HCT116 (cell line): ENCODE measurements around the gene SYNE1. TPM values are rescaled to one million over a fixed set of nuclear protein-coding genes. Genes with fewer than 3 reads are reported as not detected.

Source experiments
- ATAC-seq: fragments of 200-7000 bp; cut with Tn5 transposase; 2 replicates; pipeline ENCODE4 v1.9.1; 2020; ENCODE audit warnings: mild to moderate bottlenecking, moderate library complexity
- BruUV-seq: library from RNA; stranded (reverse); fragments of 400-500 nt; replicated peaks from 2 replicates; lab custom pipeline; 2021; lab: Mats Ljungman, UMichigan
- CTCF ChIA-PET: fragments of 300-600 bp; sonication (Branson Sonifier 250); formaldehyde crosslinking; loops from one replicate; lab custom pipeline; 2021; ENCODE audit warnings: antibody characterized with exemption; lab: Charles Lee
- POLR2A ChIA-PET: fragments of 300-600, 350-600 bp; sonication (Branson Sonifier 250); formaldehyde crosslinking; loops from one replicate; lab custom pipeline; 2021; ENCODE audit warnings: antibody characterized with exemption; lab: Charles Lee
- RAD21 ChIA-PET, 2 experiments: fragments of 300-600 bp; sonication (Branson Sonifier 250); formaldehyde crosslinking; loops; one replicate each; lab custom pipeline; 2023; ENCODE audit warnings: low total read pairs in 2 of 2; ENCODE audit not compliant: uncharacterized antibody in 2 of 2, unreplicated experiment in 2 of 2, low non-redundant PET in 1 of 2; lab: Charles Lee
- DNase-seq: peaks from one replicate; pipeline ENCODE4 v3.0.0-alpha.2; 2010; ENCODE audit warnings: low read depth, low spot score
- H2AFZ ChIP-seq: fragments of 200-600 bp; shearing (Covaris generic), sonication (generic); 2 replicates; pipeline ENCODE4 v1.6.1; 2017; ENCODE audit warnings: low read depth, mixed run types, mixed read lengths, antibody characterized with exemption, low read length; ENCODE audit not compliant: poor library complexity, severe bottlenecking
- H3K27ac ChIP-seq: 2 replicates; pipeline ENCODE4 v1.5.1; 2012; ENCODE audit warnings: low read depth, low read length
- H3K27me3 ChIP-seq: fragments of 200-600 bp; sonication (generic); 2 replicates; pipeline ENCODE4 v1.6.1; 2016; ENCODE audit warnings: mixed run types, low read length, mixed read lengths; ENCODE audit not compliant: insufficient read depth
- H3K36me3 ChIP-seq, 2 experiments: fragments of 200-500 bp in 1 of 2; fragments of 200-600 bp in 1 of 2; sonication (Bioruptor generic) in 1 of 2; sonication (generic) in 1 of 2; 2 replicates each; pipeline versions ENCODE4 v1.5.1 to v1.6.1; 2014 to 2016; ENCODE audit warnings: low read length in 2 of 2, inconsistent platforms in 1 of 2, mixed read lengths in 1 of 2, mixed run types in 1 of 2; ENCODE audit not compliant: insufficient read depth in 2 of 2, control insufficient read depth in 1 of 2
- H3K4me1 ChIP-seq, 2 experiments: fragments of 200-600 bp in 1 of 2; sonication (generic) in 1 of 2; 2 replicates each; pipeline versions ENCODE4 v1.5.1 to v1.6.1; 2012 to 2017; ENCODE audit warnings: low read length in 2 of 2, inconsistent platforms in 1 of 2, mild to moderate bottlenecking in 1 of 2, mixed read lengths in 1 of 2, mixed run types in 1 of 2, moderate library complexity in 1 of 2; ENCODE audit not compliant: insufficient read depth in 2 of 2, control insufficient read depth in 1 of 2
- H3K4me2 ChIP-seq: fragments of 200-600 bp; sonication (generic); 2 replicates; pipeline ENCODE4 v1.6.1; 2017; ENCODE audit warnings: mixed run types, low read length, mixed read lengths
- H3K4me3 ChIP-seq, 2 experiments: fragments of 200-600 bp in 1 of 2; sonication (generic) in 1 of 2; replicated peaks in 1 of 2; 2 replicates each; pipeline ENCODE4 v1.5.1; 2011 to 2016; ENCODE audit warnings: low read length in 2 of 2, control low read depth in 1 of 2, low read depth in 1 of 2, mild to moderate bottlenecking in 1 of 2, mixed read lengths in 1 of 2, mixed run types in 1 of 2
- H3K79me2 ChIP-seq: fragments of 200-600 bp; sonication (generic); 2 replicates; pipeline ENCODE4 v1.6.1; 2017; ENCODE audit warnings: mild to moderate bottlenecking, mixed run types, low read length, moderate library complexity, mixed read lengths; ENCODE audit not compliant: insufficient read depth
- H3K9ac ChIP-seq: fragments of 200-600 bp; sonication (generic); 2 replicates; pipeline ENCODE4 v1.6.1; 2016; ENCODE audit warnings: low read length, mixed read lengths
- H3K9me2 ChIP-seq: fragments of 200-600 bp; sonication (generic), shearing (Covaris generic); 2 replicates; pipeline ENCODE4 v1.6.1; 2017; ENCODE audit warnings: mixed run types, mild to moderate bottlenecking, moderate library complexity; ENCODE audit not compliant: insufficient read depth
- H3K9me3 ChIP-seq, 2 experiments: fragments of 200-500 bp in 1 of 2; fragments of 200-600 bp in 1 of 2; sonication (Bioruptor generic) in 1 of 2; sonication (generic) in 1 of 2; 2 replicates each; pipeline ENCODE4 v1.6.1; 2014 to 2017; ENCODE audit warnings: low read length in 2 of 2, mixed read lengths in 2 of 2, inconsistent platforms in 1 of 2, low read depth in 1 of 2, mild to moderate bottlenecking in 1 of 2, mixed run types in 1 of 2, moderate library complexity in 1 of 2; ENCODE audit not compliant: control insufficient read depth in 1 of 2, insufficient read depth in 1 of 2
- H4K20me1 ChIP-seq: fragments of 200-600 bp; sonication (generic), shearing (Covaris generic); 2 replicates; pipeline ENCODE4 v1.6.1; 2017; ENCODE audit warnings: mixed run types, mild to moderate bottlenecking, moderate library complexity; ENCODE audit not compliant: insufficient read depth
- ATF3 ChIP-seq: IDR thresholded peaks from 2 replicates; pipeline ENCODE4 v1.6.1; 2012
- CBX3 ChIP-seq: IDR thresholded peaks from 2 replicates; pipeline ENCODE4 v1.6.1; 2012; ENCODE audit warnings: low read depth
- EGR1 ChIP-seq: IDR thresholded peaks from 2 replicates; pipeline ENCODE4 v1.6.1; 2012; ENCODE audit warnings: low read depth
- ELF1 ChIP-seq: IDR thresholded peaks from 2 replicates; pipeline ENCODE4 v1.6.1; 2012; ENCODE audit warnings: low read depth, borderline replicate concordance
- EZH2 ChIP-seq: fragments of 200-600 bp; sonication (generic); IDR thresholded peaks from 2 replicates; pipeline ENCODE4 v1.6.1; 2017; ENCODE audit warnings: antibody characterized with exemption, mixed run types
- EZH2phosphoT487 ChIP-seq: fragments of 200-600 bp; IDR thresholded peaks from 2 replicates; pipeline ENCODE4 v1.6.1; 2018; ENCODE audit warnings: antibody characterized with exemption, borderline replicate concordance
- FOSL1 ChIP-seq: IDR thresholded peaks from 2 replicates; pipeline ENCODE4 v1.6.1; 2012; ENCODE audit warnings: low read depth
- POLR2A ChIP-seq: IDR thresholded peaks from 2 replicates; pipeline ENCODE4 v1.7.0; 2011; ENCODE audit warnings: borderline replicate concordance; ENCODE audit not compliant: insufficient read depth, insufficient read length; ENCODE audit errors: extremely low read depth
- POLR2AphosphoS5 ChIP-seq: IDR thresholded peaks from 2 replicates; pipeline ENCODE4 v1.6.1; 2011; ENCODE audit warnings: mild to moderate bottlenecking, low read depth, low read length, moderate library complexity
- RAD21 ChIP-seq: IDR thresholded peaks from 2 replicates; pipeline ENCODE4 v1.6.1; 2012; ENCODE audit warnings: low read depth, mild to moderate bottlenecking
- SIN3A ChIP-seq: IDR thresholded peaks from 2 replicates; pipeline ENCODE4 v1.6.1; 2012; ENCODE audit warnings: low read depth
- SP1 ChIP-seq: IDR thresholded peaks from 2 replicates; pipeline ENCODE4 v1.6.1; 2012; ENCODE audit warnings: low read depth
- TCF7L2 ChIP-seq: IDR thresholded peaks from 2 replicates; pipeline ENCODE4 v1.7.0; 2011; ENCODE audit warnings: borderline replicate concordance, inconsistent platforms; ENCODE audit not compliant: insufficient read depth, insufficient read length; ENCODE audit errors: extremely low read depth
- YY1 ChIP-seq: IDR thresholded peaks from 2 replicates; pipeline ENCODE4 v1.6.1; 2011; ENCODE audit warnings: low read length, low read depth, moderate library complexity, mild to moderate bottlenecking; ENCODE audit not compliant: insufficient replicate concordance; ENCODE audit errors: extremely low read depth
- ZBTB33 ChIP-seq: IDR thresholded peaks from 2 replicates; pipeline ENCODE4 v1.6.1; 2011; ENCODE audit warnings: mild to moderate bottlenecking, low read length, moderate library complexity; ENCODE audit not compliant: insufficient replicate concordance; ENCODE audit errors: extremely low read depth
- ZFX ChIP-seq: fragments of 450-650 bp; IDR thresholded peaks from 2 replicates; pipeline ENCODE4 v1.6.1; 2017
- ZNF274 ChIP-seq: fragments of 200-500 bp; sonication (Bioruptor generic); IDR thresholded peaks from 2 replicates; pipeline ENCODE4 v1.6.1; 2014; ENCODE audit warnings: mild to moderate bottlenecking, low read depth, low read length, inconsistent platforms
- intact Hi-C: fragments of 100-400 bp; cut with micrococcal nuclease; formaldehyde crosslinking; loops from 2 replicates; pipeline ENCODE4 v1.10.0; 2022
- total RNA-seq: library from RNA; stranded (reverse); gene quantifications from one replicate; pipeline ENCODE4 v1.2.1, GENCODE V29; 2021; ENCODE audit not compliant: unreplicated experiment
- TF ChIP-seq, protein P1 (sequence below): IDR thresholded peaks from 2 replicates; pipeline ENCODE4 v1.6.1; 2012
- TF ChIP-seq, protein P2 (sequence below): IDR thresholded peaks from 2 replicates; pipeline ENCODE4 v1.6.1; 2012; ENCODE audit warnings: low read depth
- TF ChIP-seq, protein P3 (sequence below), 3 experiments: fragments of 200-600 bp in 1 of 3; sonication (generic) in 1 of 3; IDR thresholded peaks in 2 of 3; conservative IDR thresholded peaks in 1 of 3; 2 replicates each; pipeline ENCODE4 v1.5.1; 2012 to 2017; ENCODE audit warnings: low read depth in 2 of 3, low read length in 2 of 3, antibody characterized with exemption in 1 of 3, borderline replicate concordance in 1 of 3, control low read depth in 1 of 3, mild to moderate bottlenecking in 1 of 3, mixed read lengths in 1 of 3, mixed run types in 1 of 3, moderate library complexity in 1 of 3; ENCODE audit not compliant: insufficient read depth in 1 of 3

Gene SYNE1
- total RNA-seq, 1 experiment from 2014 or later: 5.4 TPM

DNA sequence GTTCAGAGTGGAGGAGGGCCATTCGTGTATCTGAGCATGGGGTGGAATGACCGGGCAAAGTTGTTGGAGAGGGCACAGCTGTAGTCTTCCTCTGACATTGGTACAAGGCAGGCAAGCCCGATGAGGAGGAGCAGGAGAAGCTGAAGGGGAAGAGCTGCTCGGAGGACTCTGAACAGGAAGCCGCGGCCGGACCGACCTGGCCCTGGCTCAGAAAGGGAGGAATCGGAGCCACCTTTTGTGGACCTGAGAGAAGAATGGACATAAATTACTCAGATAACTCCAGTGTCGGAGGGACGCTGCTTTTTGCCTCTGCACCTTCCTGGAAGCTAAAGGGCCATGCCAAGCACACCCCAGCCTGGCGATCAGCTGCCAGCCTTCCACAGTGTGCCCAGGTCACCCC lies 514.7 kb downstream of the SYNE1 start:
- no peak overlapping the region for H3K27ac ChIP-seq
- CTCF ChIA-PET: interaction anchor here (2.5 kb wide), 1 partner anchor 357 kb away, joined by 10 read pairs; no protein-coding TSS in a partner anchor
- no peaks in the 10 kb centered on the region for H3K9me3 ChIP-seq
- no peak for TF ChIP-seq POLR2A
- TF ChIP-seq EZH2phosphoT487: no peak
- no peak for TF ChIP-seq YY1
- TF ChIP-seq, protein P1, sequence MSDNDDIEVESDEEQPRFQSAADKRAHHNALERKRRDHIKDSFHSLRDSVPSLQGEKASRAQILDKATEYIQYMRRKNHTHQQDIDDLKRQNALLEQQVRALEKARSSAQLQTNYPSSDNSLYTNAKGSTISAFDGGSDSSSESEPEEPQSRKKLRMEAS: no peak
- TF ChIP-seq SP1: no peak
- no peak for TF ChIP-seq ZBTB33
- TF ChIP-seq CBX3: no peak
- TF ChIP-seq, protein P2, sequence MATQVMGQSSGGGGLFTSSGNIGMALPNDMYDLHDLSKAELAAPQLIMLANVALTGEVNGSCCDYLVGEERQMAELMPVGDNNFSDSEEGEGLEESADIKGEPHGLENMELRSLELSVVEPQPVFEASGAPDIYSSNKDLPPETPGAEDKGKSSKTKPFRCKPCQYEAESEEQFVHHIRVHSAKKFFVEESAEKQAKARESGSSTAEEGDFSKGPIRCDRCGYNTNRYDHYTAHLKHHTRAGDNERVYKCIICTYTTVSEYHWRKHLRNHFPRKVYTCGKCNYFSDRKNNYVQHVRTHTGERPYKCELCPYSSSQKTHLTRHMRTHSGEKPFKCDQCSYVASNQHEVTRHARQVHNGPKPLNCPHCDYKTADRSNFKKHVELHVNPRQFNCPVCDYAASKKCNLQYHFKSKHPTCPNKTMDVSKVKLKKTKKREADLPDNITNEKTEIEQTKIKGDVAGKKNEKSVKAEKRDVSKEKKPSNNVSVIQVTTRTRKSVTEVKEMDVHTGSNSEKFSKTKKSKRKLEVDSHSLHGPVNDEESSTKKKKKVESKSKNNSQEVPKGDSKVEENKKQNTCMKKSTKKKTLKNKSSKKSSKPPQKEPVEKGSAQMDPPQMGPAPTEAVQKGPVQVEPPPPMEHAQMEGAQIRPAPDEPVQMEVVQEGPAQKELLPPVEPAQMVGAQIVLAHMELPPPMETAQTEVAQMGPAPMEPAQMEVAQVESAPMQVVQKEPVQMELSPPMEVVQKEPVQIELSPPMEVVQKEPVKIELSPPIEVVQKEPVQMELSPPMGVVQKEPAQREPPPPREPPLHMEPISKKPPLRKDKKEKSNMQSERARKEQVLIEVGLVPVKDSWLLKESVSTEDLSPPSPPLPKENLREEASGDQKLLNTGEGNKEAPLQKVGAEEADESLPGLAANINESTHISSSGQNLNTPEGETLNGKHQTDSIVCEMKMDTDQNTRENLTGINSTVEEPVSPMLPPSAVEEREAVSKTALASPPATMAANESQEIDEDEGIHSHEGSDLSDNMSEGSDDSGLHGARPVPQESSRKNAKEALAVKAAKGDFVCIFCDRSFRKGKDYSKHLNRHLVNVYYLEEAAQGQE: no peak
- no peak for TF ChIP-seq ZFX
- no peak for TF ChIP-seq POLR2AphosphoS5
- no peak for TF ChIP-seq ELF1
- TF ChIP-seq FOSL1: no peak
- TF ChIP-seq RAD21: no peak
- no peak for TF ChIP-seq EGR1
- no peak for TF ChIP-seq TCF7L2
- no peak for TF ChIP-seq ATF3
- TF ChIP-seq, protein P3, sequence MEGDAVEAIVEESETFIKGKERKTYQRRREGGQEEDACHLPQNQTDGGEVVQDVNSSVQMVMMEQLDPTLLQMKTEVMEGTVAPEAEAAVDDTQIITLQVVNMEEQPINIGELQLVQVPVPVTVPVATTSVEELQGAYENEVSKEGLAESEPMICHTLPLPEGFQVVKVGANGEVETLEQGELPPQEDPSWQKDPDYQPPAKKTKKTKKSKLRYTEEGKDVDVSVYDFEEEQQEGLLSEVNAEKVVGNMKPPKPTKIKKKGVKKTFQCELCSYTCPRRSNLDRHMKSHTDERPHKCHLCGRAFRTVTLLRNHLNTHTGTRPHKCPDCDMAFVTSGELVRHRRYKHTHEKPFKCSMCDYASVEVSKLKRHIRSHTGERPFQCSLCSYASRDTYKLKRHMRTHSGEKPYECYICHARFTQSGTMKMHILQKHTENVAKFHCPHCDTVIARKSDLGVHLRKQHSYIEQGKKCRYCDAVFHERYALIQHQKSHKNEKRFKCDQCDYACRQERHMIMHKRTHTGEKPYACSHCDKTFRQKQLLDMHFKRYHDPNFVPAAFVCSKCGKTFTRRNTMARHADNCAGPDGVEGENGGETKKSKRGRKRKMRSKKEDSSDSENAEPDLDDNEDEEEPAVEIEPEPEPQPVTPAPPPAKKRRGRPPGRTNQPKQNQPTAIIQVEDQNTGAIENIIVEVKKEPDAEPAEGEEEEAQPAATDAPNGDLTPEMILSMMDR (IDR thresholded peaks at IDR 0.05 in 2 of 3, conservative IDR thresholded peaks at IDR 0.05 in 1 of 3; ENCODE audit: borderline replicate concordance in 1 of 3, insufficient read depth in 1 of 3, low read depth in 2 of 3, low read length in 2 of 3): no peak
- TF ChIP-seq ZNF274: no peak
- no peak for TF ChIP-seq SIN3A
- no peak for TF ChIP-seq EZH2
- TF ChIP-seq, all 23 proteins: peak for 0
- Histone ChIP-seq H2AFZ (no peak overlapping the region), H3K79me2 (no peaks in the 10 kb centered on the region), H3K9me2 (no peaks in the 10 kb centered on the region), H3K9ac (no peak overlapping the region), H3K4me1 (no peaks in the 10 kb centered on the region), H3K4me2 (no peak overlapping the region), H3K27me3 (no peaks in the 10 kb centered on the region), H3K4me3 (no peak overlapping the region), H3K36me3 (no peaks in the 10 kb centered on the region), H4K20me1 (no peaks in the 10 kb centered on the region)
- ATAC-seq (no peak), DNase-seq (no peak)
- ChIA-PET RAD21 (no interaction called here), POLR2A (no interaction called here)
- intact Hi-C loops: no loop called here
- BruUV-seq: no TSS peak
